ENCODE results near the gene FCMR.

FCMR gene

GRCh38 chr1:206902702-206903101 is 19.0 kb downstream of the FCMR start:
- no peaks in the 10 kb centered on the region for H3K36me3 ChIP-seq (ENCODE audit: insufficient read depth, low read length)

GRCh38 chr1:206901944-206902343 is 19.8 kb downstream of the FCMR start:
- peaks cover 6% of the 10 kb centered on the region for H3K4me1 ChIP-seq (ENCODE audit: insufficient read depth, low read length, severe bottlenecking)
- no peaks in the 10 kb centered on the region for H3K79me2 ChIP-seq (ENCODE audit: insufficient read depth, low read length)
- no peak overlapping the region for H3K9ac ChIP-seq (ENCODE audit: low read length)

More at GRCh38 chr1:206902702-206903101, 19.0 kb downstream of the FCMR start:
- Histone ChIP-seq H3K9me2 (ENCODE audit: low read depth, low read length) (no peaks in the 10 kb centered on the region), H3K9ac (ENCODE audit: low read length) (no peak overlapping the region), H4K20me1 (ENCODE audit: insufficient read depth, low read length) (no peaks in the 10 kb centered on the region), H3F3A (ENCODE audit: insufficient read depth, low read length) (no peaks in the 10 kb centered on the region), H3K27me3 (ENCODE audit: insufficient read depth, low read length) (no peaks in the 10 kb centered on the region), H2AFZ (ENCODE audit: low read length) (no peak overlapping the region), H3K79me2 (ENCODE audit: insufficient read depth, low read length) (no peaks in the 10 kb centered on the region), H3K9me3 (ENCODE audit: low read length) (no peaks in the 10 kb centered on the region), H3K4me1 (ENCODE audit: insufficient read depth, low read length, severe bottlenecking) (peaks cover 6% of the 10 kb centered on the region), H3K4me2 (ENCODE audit: low read length) (no peak overlapping the region), H3K4me3 (ENCODE audit: low read depth, low read length, poor library complexity, severe bottlenecking) (no peak overlapping the region), H3K27ac (ENCODE audit: low read depth, low read length, poor library complexity, severe bottlenecking) (no peak overlapping the region)
- no peak for TF ChIP-seq CTCF (IDR thresholded peaks at IDR 0.05; ENCODE audit: low read length)
- TF ChIP-seq EZH2 (IDR thresholded peaks at IDR 0.05; ENCODE audit: borderline replicate concordance, low read length) = no peak

GRCh38 chr1:206900149-206900548 is 21.6 kb downstream of the FCMR start:
- Histone ChIP-seq H3F3A (ENCODE audit: insufficient read depth, low read length) (no peaks in the 10 kb centered on the region), H3K9me3 (ENCODE audit: low read length) (no peaks in the 10 kb centered on the region), H3K4me3 (ENCODE audit: low read depth, low read length, poor library complexity, severe bottlenecking) (no peak overlapping the region), H3K9ac (ENCODE audit: low read length) (no peak overlapping the region), H3K27me3 (ENCODE audit: insufficient read depth, low read length) (no peaks in the 10 kb centered on the region; the same call in 1 of the 2 replicates), H3K79me2 (ENCODE audit: insufficient read depth, low read length) (no peaks in the 10 kb centered on the region), H4K20me1 (ENCODE audit: insufficient read depth, low read length) (no peaks in the 10 kb centered on the region), H3K27ac (ENCODE audit: low read depth, low read length, poor library complexity, severe bottlenecking) (no peak overlapping the region), H2AFZ (ENCODE audit: low read length) (no peak overlapping the region), H3K4me1 (ENCODE audit: insufficient read depth, low read length, severe bottlenecking) (no peaks in the 10 kb centered on the region), H3K4me2 (ENCODE audit: low read length) (no peak overlapping the region), H3K9me2 (ENCODE audit: low read depth, low read length) (no peaks in the 10 kb centered on the region), H3K36me3 (ENCODE audit: insufficient read depth, low read length) (no peaks in the 10 kb centered on the region)
- no peak for TF ChIP-seq EZH2 (IDR thresholded peaks at IDR 0.05; ENCODE audit: borderline replicate concordance, low read length)
- no peak for TF ChIP-seq CTCF (IDR thresholded peaks at IDR 0.05; ENCODE audit: low read length)

More at GRCh38 chr1:206901944-206902343, 19.8 kb downstream of the FCMR start:
- Histone ChIP-seq H2AFZ (ENCODE audit: low read length) (no peak overlapping the region), H3K9me2 (ENCODE audit: low read depth, low read length) (no peaks in the 10 kb centered on the region), H3F3A (ENCODE audit: insufficient read depth, low read length) (no peaks in the 10 kb centered on the region), H3K4me3 (ENCODE audit: low read depth, low read length, poor library complexity, severe bottlenecking) (no peak overlapping the region), H3K36me3 (ENCODE audit: insufficient read depth, low read length) (no peaks in the 10 kb centered on the region), H3K9me3 (ENCODE audit: low read length) (no peaks in the 10 kb centered on the region), H3K4me2 (ENCODE audit: low read length) (no peak overlapping the region), H3K27ac (ENCODE audit: low read depth, low read length, poor library complexity, severe bottlenecking) (no peak overlapping the region), H4K20me1 (ENCODE audit: insufficient read depth, low read length) (no peaks in the 10 kb centered on the region), H3K27me3 (ENCODE audit: insufficient read depth, low read length) (no peaks in the 10 kb centered on the region)
- no peak for TF ChIP-seq EZH2 (IDR thresholded peaks at IDR 0.05; ENCODE audit: borderline replicate concordance, low read length)
- no peak for TF ChIP-seq CTCF (IDR thresholded peaks at IDR 0.05; ENCODE audit: low read length)

Measured in OCI-LY1 (cell line).